GM19193 (cell line): Measurements from ENCODE around the gene FUNDC1.

ENCODE experiments used
- POLR2A ChIP-seq: IDR thresholded peaks from 4 replicates; pipeline ENCODE4 v1.6.1; 2011; ENCODE audit not compliant: insufficient read depth, insufficient read length; ENCODE audit errors: extremely low read depth

The FUNDC1 gene

DNA sequence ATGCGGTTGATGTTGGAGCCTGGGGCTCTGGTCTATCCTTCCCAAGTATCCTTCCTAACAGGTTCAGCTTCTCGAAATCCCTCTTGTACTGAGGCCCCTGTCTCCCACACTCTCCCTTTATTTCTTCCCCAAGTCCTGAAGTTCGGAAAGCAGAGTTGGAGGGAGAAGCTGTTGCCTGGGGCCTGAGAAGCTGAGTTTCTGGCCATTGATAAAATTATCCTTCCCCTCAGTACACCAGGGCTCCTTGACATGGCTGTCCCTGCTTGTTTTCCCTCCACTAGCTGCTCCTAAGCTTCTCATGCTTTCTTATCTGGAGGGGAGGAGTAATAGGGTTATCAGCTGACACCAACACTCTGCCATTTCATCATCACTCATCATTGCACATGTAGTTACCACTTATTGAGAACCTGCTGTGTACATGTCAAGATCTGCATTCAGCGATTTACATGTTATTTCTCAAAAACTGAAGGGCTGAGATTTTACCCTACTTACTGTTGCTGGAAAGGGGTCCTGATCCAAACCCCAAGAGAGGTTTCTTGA, 58.0 kb downstream of the FUNDC1 start:
- no peak for TF ChIP-seq POLR2A

DNA sequence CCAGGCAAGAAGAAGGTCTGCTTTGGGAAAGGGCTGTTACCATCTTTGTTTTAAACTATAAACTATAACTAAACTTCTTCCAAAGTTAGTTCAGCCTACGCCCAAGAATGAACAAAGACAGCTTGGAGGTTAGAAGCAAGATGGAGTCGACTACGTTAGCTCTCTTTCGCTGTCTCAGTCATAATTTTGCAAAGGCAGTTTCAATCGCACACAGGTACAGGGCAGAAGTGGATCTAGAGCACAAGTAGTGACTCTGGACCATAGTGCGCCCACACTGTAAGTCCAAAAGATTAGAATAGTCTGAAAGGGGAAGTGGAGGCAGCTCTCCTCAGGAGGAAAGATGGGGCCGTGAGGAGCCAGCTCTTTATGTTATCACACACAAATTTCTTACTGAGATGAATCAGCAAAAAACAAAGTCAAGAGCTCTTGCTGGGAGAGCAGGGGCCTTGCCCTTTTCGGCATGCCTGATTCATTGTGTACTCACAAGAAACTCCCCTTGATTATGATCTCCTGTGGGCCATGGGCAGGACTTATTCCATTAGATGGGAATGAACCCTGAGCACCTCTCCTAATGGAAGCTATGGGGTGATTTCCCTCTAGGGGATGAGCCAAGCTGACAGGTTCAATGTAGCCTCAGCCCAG, 58.6 kb downstream of the FUNDC1 start:
- no peak for TF ChIP-seq POLR2A

DNA sequence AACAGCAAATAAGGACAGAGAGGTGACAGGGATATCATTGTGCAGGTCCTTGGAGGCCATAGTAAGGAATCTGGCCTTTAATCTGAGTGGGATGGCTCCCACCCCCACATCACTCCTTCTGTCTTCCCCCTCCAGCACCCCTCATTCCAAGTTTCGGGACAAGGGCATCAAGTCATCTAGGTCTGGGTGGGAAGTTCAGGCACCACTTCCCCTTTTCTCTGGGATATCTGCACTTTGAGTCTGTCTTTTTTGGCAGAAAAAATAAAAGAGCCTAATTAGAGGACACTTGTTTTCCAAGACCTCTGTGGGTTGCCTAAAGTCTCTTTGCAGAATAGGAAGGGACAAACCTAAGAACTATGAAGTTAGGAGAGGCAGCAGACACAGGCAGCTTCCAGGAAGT, 60.1 kb downstream of the FUNDC1 start:
- no peak for TF ChIP-seq POLR2A

DNA sequence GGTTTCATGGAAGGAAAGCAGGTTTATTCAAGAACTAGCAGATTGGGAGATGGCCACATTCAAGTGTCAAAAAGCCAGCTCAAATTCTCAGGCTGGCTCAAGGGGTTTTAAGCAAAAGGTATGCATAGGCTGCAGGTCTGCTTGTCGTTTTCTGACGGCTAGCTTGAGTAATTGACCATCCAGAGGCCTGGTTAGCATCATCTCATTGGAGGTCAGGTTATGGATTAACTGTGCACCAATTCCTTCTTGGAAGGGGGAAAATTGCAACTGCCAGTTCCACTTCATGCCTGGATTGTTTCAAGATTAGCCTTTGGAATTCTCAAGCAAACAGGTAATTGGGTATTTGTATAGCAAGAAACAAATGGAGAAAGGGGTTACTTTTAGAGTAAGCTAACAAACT, 62.1 kb downstream of the FUNDC1 start:
- TF ChIP-seq POLR2A, result no peak

DNA sequence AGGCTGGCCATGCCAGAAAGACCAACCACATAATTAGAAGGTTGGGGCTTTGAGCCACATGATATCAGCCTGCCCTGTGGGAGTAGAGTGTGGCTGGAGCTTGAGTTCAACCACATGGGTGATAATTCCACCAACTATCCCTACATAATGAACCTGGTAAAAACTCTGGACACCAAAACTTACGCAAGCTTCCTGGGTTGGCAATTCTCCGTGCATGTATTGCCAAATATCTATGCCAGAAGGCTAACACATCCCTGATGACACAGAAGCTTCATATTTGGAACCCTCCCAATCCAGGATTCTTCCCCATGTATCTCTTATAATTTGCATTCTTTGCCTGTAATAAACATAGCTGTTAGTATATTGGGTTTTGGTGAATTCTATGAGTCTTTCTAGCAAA, 68.2 kb downstream of the FUNDC1 start:
- TF ChIP-seq POLR2A, result no peak
